Liver (tissue), 2 donors: ENCODE measurements around the gene TNFAIP6.

Experiments used
- CTCF ChIP-seq: fragments of 150-350 bp; IDR thresholded peaks from 2 replicates; pipeline ENCODE4 v1.5.1; 2017; ENCODE audit warnings: improper control_type of control experiment, low read depth, low read length; ENCODE audit not compliant: missing input control
- FOXA2 ChIP-seq: IDR thresholded peaks from 2 replicates; pipeline ENCODE4 v1.6.1; 2016; ENCODE audit warnings: antibody characterized with exemption
- donor health status: healthy.

GRCh38 chr2:151326554-151326953 is 30.8 kb upstream of the TNFAIP6 start:
- no peak for TF ChIP-seq CTCF
- TF ChIP-seq FOXA2 = no peak
